AG09319 (cell line): ENCODE measurements around the gene NEB.

Source experiments
- DNase-seq: peaks from one replicate; pipeline ENCODE4 v3.0.0-alpha.2; 2010; ENCODE audit warnings: low read depth; ENCODE audit errors: extremely low read depth
- TF ChIP-seq, protein P1 (sequence below): IDR thresholded peaks from 2 replicates; pipeline ENCODE4 v1.5.1; 2011; ENCODE audit warnings: low read depth, mild to moderate bottlenecking, inconsistent platforms, low read length, moderate library complexity

The NEB gene

DNA sequence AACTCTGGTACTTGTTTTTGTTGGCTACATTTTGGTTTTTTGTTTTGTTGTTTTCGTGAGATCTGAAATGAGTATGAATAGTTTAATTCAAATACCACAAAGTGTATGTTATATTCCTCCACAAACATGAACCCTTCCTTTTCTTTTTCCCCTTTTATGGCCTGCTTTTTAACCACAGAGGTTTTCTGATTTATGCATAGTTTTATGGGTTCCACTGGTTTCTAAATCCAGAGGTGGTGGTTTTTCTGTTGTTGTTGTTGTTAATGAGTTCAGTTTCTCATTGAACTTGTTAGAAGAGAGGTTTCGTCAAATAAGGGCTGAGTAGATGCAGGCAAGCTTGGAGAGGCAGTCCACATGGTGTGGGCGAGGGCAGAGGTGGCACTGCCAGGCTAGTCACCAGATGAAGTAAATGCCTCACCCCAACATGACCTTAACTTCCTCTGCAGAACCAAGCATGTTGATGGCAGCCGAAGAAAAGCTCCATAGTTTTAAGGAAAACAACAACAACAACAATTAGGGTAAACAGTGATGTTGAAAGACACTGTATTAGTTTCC, 252.0 kb downstream of the NEB start:
- TF ChIP-seq, protein P1, sequence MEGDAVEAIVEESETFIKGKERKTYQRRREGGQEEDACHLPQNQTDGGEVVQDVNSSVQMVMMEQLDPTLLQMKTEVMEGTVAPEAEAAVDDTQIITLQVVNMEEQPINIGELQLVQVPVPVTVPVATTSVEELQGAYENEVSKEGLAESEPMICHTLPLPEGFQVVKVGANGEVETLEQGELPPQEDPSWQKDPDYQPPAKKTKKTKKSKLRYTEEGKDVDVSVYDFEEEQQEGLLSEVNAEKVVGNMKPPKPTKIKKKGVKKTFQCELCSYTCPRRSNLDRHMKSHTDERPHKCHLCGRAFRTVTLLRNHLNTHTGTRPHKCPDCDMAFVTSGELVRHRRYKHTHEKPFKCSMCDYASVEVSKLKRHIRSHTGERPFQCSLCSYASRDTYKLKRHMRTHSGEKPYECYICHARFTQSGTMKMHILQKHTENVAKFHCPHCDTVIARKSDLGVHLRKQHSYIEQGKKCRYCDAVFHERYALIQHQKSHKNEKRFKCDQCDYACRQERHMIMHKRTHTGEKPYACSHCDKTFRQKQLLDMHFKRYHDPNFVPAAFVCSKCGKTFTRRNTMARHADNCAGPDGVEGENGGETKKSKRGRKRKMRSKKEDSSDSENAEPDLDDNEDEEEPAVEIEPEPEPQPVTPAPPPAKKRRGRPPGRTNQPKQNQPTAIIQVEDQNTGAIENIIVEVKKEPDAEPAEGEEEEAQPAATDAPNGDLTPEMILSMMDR, result no peak
- DNase-seq, result no peak

DNA sequence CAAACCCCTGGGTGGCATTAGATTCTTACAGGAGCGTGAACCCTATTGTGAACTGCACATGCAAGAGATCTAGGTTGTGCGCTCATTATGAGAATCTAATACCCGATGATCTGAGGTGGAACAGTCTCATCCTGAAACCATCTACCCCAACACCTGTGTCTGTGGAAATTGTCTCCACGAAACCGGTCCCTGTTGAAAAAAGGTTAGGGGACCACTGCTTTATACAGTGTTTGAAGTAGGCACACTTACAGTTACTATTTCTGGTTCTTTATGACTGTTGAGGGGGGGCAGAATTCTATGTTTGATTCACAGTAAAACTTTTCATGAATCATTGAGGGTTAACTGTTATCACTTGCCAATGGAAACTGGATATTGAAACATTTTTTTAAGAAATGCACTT, 252.5 kb downstream of the NEB start:
- no peak for DNase-seq
- TF ChIP-seq, protein P1, result no peak

DNA sequence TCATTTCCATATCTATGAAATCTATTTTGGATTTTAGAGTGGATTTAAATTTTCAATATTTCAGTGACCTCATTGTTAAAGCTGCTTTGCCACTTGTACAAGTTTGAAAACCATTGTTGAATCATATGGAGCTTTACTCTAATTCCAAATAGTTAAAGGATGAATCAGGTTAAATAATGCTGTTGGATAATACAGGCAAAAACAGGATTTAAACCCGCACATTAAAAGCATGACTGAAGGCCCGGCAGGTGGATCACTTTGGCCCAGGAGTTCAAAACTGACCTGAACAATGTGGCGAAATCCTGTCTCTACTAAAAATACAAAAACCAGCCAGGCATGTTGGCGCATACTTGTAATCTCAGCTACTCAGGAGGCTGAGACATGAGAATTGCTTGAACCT, 256.3 kb downstream of the NEB start:
- TF ChIP-seq, protein P1, result no peak
- DNase-seq, result no peak

DNA sequence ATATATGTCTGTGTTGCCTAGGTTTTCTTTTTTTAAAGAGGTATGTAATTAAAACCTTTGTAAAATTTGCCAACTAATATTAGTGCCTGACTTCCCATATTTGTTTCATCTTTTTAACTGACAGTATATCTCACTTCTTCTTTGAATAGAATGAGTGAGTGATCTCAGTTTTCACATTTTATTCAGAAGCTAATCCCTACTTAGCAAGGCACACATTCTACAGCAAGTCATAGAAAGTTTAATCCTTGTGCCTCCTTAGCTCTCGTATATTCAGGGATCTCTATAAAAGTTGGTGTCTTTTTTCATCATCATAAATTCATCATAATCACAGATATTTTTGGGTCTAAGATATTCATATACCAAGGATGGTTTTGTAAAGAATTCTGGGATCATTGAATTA, 258.0 kb downstream of the NEB start:
- TF ChIP-seq, protein P1, result no peak
- no peak for DNase-seq

DNA sequence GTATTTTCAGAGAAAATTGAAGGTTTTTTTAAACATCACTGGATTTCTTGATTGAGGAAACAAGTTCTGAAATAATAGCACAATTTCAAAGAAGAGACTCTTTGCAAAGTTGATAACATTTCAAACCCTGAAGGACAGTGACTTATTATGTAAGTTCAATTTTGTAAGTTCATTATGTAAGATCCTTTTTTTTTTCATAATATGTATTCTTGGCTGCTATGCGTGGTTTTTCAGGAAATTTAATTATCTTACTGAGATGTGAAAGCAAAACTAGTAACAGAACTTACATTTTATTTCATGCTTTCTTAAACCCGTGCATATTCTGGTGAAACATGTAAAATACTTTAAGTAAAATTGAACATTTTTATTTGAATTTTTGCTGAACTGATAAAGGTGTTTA, 259.2 kb downstream of the NEB start:
- TF ChIP-seq, protein P1, result no peak
- no peak for DNase-seq

DNA sequence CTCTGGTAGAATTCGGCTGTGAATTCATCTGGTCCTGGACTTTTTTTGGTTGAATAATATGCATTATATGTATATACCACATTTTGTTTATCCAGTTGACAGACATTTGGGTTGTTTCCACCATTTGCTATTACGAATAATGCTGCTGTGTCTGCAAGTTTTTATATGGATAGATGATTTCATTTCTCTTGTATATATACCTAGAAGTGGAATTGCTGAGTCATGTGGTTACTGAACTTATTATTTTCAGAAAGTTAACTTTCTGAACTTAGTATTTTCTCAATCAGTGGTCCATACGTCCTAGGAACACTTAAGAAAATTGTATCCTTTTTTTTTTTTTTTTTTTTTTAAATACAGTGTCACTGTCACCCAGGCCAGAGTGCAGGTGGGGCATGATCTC, 261.3 kb downstream of the NEB start:
- DNase-seq, result no peak
- TF ChIP-seq, protein P1, result no peak

DNA sequence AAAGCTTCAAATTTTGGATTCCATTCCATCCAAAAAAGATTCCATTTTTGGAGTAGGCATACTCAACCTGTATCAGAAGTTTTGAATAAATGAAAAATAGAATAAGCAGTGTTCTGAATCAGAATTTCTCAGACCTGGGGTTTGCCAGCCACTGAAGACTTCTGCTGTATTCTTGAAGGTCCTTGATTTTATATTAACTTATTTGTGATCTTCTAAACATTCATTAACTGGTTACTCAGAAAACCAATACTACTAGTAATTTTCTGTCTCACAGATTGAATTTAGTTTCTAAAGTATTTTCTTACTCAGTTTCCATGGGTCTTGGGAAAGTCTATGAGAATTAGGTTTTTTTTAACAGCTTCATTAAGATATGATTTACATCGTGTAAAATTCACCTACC, 263.7 kb downstream of the NEB start:
- TF ChIP-seq, protein P1, result no peak
- DNase-seq, result no peak
